ENCODE data around the gene RPSA.
"Not testable (repeated sequence)": the region's sequence is repeated elsewhere in the genome, so short reads cannot be mapped to it uniquely, and the experiment has no call there.

The RPSA gene

DNA sequence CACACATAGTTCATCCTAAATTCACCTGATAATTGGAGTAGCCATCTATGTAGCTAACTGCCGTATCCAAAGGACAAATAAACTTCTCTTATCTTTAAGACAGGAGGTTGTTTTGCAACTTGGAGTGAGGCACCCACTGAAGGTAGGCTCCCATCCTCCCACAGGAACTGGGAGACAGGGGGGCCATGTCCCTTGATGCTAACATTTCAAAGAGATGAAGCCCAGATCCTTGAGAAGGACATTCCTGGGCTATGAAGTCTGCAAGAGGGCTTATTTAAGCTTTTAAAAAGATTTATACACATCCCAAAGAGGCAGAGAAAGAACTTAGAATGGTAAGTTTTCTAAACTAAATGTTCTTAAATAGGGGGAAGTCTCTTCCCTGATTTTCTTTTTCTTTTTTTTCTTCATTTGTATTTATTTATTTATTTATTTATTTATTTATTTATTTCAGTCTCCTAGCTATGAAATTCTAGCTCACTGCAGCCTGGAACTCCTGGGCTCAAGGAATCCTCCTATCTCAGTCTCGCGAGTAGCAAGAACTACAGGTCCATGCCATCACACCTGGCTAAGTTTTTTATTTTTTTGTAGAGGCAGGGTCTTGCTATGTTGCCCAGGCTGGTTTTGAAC lies 48.2 kb downstream of the RPSA start:
- DNase-seq (ENCODE audit: low read depth), result no peak

DNA sequence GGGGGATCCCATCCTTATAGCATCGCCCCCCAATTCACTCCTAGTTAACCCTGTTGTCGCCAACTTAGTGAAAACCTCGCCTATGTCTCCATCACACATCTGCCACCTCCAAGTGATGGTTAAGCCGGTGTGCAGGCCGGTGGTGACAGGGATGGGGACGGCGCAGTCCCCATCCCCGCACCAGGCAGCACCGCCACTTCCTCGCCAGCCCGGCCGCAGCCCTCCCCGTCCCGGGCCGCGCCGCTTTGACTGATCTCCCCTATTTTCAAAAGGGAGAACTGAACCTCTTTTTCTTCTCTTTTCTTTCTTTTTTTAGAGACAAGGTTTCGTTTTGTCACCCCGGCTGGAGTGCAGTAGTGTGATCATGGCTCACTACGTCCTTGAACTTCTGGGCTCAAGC lies 49.6 kb downstream of the RPSA start:
- DNase-seq (ENCODE audit: low read depth), result no peak

DNA sequence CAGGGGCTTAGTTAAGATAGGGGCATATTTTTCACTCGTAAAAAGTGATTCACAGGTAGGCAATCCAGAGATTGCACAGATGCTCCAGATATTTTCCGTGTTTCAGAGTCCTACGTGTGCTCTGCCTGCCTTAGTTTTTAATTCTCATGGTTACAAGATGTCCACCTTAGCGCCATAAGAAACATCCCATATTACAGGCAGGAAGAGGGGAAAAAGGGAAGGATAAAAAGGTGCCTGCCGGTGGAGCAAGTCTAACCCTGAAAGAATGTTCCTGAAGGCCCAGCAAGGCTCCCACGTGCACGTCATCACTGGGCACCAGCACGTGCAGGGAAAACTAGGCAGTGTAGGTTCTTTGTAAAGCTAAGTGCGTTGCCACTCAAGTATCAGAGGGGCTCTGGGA lies 50.8 kb downstream of the RPSA start:
- no peak for DNase-seq (ENCODE audit: low read depth)

DNA sequence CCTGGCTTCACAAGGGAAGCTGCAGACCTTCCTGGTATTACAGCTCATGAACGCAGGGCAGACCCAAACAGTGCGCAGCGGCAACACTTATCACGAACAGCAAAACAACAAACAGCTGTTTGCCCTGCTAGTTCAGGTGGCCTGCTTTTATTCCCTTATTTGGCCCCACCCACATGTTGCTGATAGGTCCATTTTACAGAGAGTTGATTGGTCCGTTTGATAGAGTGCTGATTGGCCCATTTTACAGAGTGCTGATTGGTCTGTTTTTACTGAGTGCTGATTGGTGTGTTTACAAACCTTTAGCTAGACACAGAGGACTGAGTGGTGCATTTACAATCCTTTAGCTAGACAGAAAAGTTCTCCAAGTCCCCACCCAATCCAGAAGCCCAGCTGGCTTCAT lies 52.1 kb downstream of the RPSA start:
- DNase-seq (ENCODE audit: low read depth), result not testable (repeated sequence)

DNA sequence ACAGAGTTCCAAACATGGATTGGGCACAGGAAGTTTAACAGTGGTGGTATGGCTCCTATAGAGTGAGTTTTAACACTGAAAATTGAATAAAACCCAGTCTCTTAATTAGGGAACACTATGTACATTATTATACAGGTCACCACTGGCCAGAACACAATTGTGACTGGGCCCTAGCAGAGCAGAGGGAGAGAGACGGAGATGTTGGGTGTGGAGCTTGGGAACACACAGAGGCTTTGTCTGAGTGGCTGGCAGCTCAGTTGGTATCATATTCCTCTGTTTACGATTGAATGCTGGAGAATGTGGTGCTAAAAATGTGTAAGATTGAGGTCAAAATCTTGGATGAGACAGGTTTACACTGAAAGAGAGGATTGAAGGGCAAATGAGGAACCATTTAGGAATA lies 54.2 kb downstream of the RPSA start:
- DNase-seq (ENCODE audit: low read depth), result no peak

All from activated gamma-delta T cell treated with anti-CD3 and anti-CD28 coated beads, Interleukin-2, amount 50 U/mL, for 16 hours (primary cell).